ENCODE measurements around the gene SLC22A2.

The SLC22A2 gene

GRCh38 chr6:160261991-160262680 is 3.5 kb upstream of the SLC22A2 start:
- no peaks in the 10 kb centered on the region for H3K36me3 ChIP-seq (ENCODE audit: control insufficient read depth in 2 of 2, insufficient read depth in 2 of 2, low read length in 2 of 2)
- no peak overlapping the region for H3K27ac ChIP-seq (ENCODE audit: low read length)
- no peak overlapping the region for H3K9ac ChIP-seq (ENCODE audit: low read length in 2 of 2)
- peaks cover 31% of the 10 kb centered on the region for H3K4me1 ChIP-seq (ENCODE audit: control insufficient read depth, insufficient read depth, low read length)
- H3K27me3 ChIP-seq (ENCODE audit: control insufficient read depth in 1 of 2, insufficient read depth in 2 of 2, low read length in 2 of 2): no peaks in the 10 kb centered on the region
- no peak overlapping the region for H3K4me3 ChIP-seq (ENCODE audit: low read length in 2 of 2)
- H3K9me3 ChIP-seq (ENCODE audit: control insufficient read depth in 2 of 2, low read length in 2 of 2): no peaks in the 10 kb centered on the region

GRCh38 chr6:160260803-160261450 is 2.3 kb upstream of the SLC22A2 start:
- no peak overlapping the region for H3K4me3 ChIP-seq (ENCODE audit: low read length in 2 of 2)
- no peak overlapping the region for H3K27ac ChIP-seq (ENCODE audit: low read length)
- no peaks in the 10 kb centered on the region for H3K9me3 ChIP-seq (ENCODE audit: control insufficient read depth in 2 of 2, low read length in 2 of 2)
- H3K27me3 ChIP-seq (ENCODE audit: control insufficient read depth in 1 of 2, insufficient read depth in 2 of 2, low read length in 2 of 2): no peaks in the 10 kb centered on the region
- no peak overlapping the region for H3K9ac ChIP-seq (ENCODE audit: low read length in 2 of 2)
- peaks cover 31% of the 10 kb centered on the region for H3K4me1 ChIP-seq (ENCODE audit: control insufficient read depth, insufficient read depth, low read length)
- no peaks in the 10 kb centered on the region for H3K36me3 ChIP-seq (ENCODE audit: control insufficient read depth in 2 of 2, insufficient read depth in 2 of 2, low read length in 2 of 2)

GRCh38 chr6:160260367-160260766 is 1.7 kb upstream of the SLC22A2 start:
- Histone ChIP-seq H3K27me3 (ENCODE audit: control insufficient read depth in 1 of 2, insufficient read depth in 2 of 2, low read length in 2 of 2) (no peaks in the 10 kb centered on the region), H3K4me1 (ENCODE audit: control insufficient read depth, insufficient read depth, low read length) (peaks cover 28% of the 10 kb centered on the region), H3K4me3 (ENCODE audit: low read length in 2 of 2) (no peak overlapping the region), H3K36me3 (ENCODE audit: control insufficient read depth in 2 of 2, insufficient read depth in 2 of 2, low read length in 2 of 2) (no peaks in the 10 kb centered on the region), H3K9me3 (ENCODE audit: control insufficient read depth in 2 of 2, low read length in 2 of 2) (no peaks in the 10 kb centered on the region), H3K27ac (ENCODE audit: low read length) (peak overlapping the region; percentile 91), H3K9ac (ENCODE audit: low read length in 2 of 2) (no peak overlapping the region)

GRCh38 chr6:160259598-160259997 is 977 bp upstream of the SLC22A2 start:
- H3K4me3 ChIP-seq (ENCODE audit: low read length in 2 of 2): peak overlapping the region in 1 of 2 donors; percentile 35
- H3K36me3 ChIP-seq (ENCODE audit: control insufficient read depth in 2 of 2, insufficient read depth in 2 of 2, low read length in 2 of 2): no peaks in the 10 kb centered on the region
- H3K27ac ChIP-seq (ENCODE audit: low read length): peak overlapping the region; percentile 91
- H3K27me3 ChIP-seq (ENCODE audit: control insufficient read depth in 1 of 2, insufficient read depth in 2 of 2, low read length in 2 of 2): no peaks in the 10 kb centered on the region
- peak overlapping the region; percentile 33 to 58 for H3K9ac ChIP-seq (ENCODE audit: low read length in 2 of 2)
- H3K9me3 ChIP-seq (ENCODE audit: control insufficient read depth in 2 of 2, low read length in 2 of 2): no peaks in the 10 kb centered on the region
- H3K4me1 ChIP-seq (ENCODE audit: control insufficient read depth, insufficient read depth, low read length): peaks cover 28% of the 10 kb centered on the region

GRCh38 chr6:160259143-160259425 is 463 bp upstream of the SLC22A2 start:
- Histone ChIP-seq H3K36me3 (ENCODE audit: control insufficient read depth in 2 of 2, insufficient read depth in 2 of 2, low read length in 2 of 2) (no peaks in the 10 kb centered on the region), H3K4me1 (ENCODE audit: control insufficient read depth, insufficient read depth, low read length) (peaks cover 28% of the 10 kb centered on the region), H3K9ac (ENCODE audit: low read length in 2 of 2) (peak overlapping the region; percentile 33 to 58), H3K27me3 (ENCODE audit: control insufficient read depth in 1 of 2, insufficient read depth in 2 of 2, low read length in 2 of 2) (no peaks in the 10 kb centered on the region), H3K9me3 (ENCODE audit: control insufficient read depth in 2 of 2, low read length in 2 of 2) (no peaks in the 10 kb centered on the region), H3K27ac (ENCODE audit: low read length) (peak overlapping the region; percentile 91), H3K4me3 (ENCODE audit: low read length in 2 of 2) (no peak overlapping the region)

- H3K4me1 ChIP-seq (ENCODE audit: control insufficient read depth, insufficient read depth, low read length): peaks cover 28% of the 10 kb centered on the region
- H3K36me3 ChIP-seq (ENCODE audit: control insufficient read depth in 2 of 2, insufficient read depth in 2 of 2, low read length in 2 of 2): no peaks in the 10 kb centered on the region
- no peak overlapping the region for H3K9ac ChIP-seq (ENCODE audit: low read length in 2 of 2)
- no peak overlapping the region for H3K4me3 ChIP-seq (ENCODE audit: low read length in 2 of 2)
- H3K9me3 ChIP-seq (ENCODE audit: control insufficient read depth in 2 of 2, low read length in 2 of 2): no peaks in the 10 kb centered on the region
- H3K27ac ChIP-seq (ENCODE audit: low read length): no peak overlapping the region
- H3K27me3 ChIP-seq (ENCODE audit: control insufficient read depth in 1 of 2, insufficient read depth in 2 of 2, low read length in 2 of 2): no peaks in the 10 kb centered on the region
Measured at GRCh38 chr6:160256445-160256844, 2.2 kb downstream of the SLC22A2 start.

GRCh38 chr6:160254467-160255312 is 3.9 kb downstream of the SLC22A2 start:
- Histone ChIP-seq H3K4me3 (ENCODE audit: low read length in 2 of 2) (no peak overlapping the region), H3K9ac (ENCODE audit: low read length in 2 of 2) (no peak overlapping the region), H3K27ac (ENCODE audit: low read length) (no peak overlapping the region), H3K27me3 (ENCODE audit: control insufficient read depth in 1 of 2, insufficient read depth in 2 of 2, low read length in 2 of 2) (no peaks in the 10 kb centered on the region), H3K9me3 (ENCODE audit: control insufficient read depth in 2 of 2, low read length in 2 of 2) (no peaks in the 10 kb centered on the region), H3K36me3 (ENCODE audit: control insufficient read depth in 2 of 2, insufficient read depth in 2 of 2, low read length in 2 of 2) (no peaks in the 10 kb centered on the region), H3K4me1 (ENCODE audit: control insufficient read depth, insufficient read depth, low read length) (peaks cover 23% of the 10 kb centered on the region)

- Histone ChIP-seq H3K4me3 (ENCODE audit: low read length in 2 of 2) (no peak overlapping the region), H3K36me3 (ENCODE audit: control insufficient read depth in 2 of 2, insufficient read depth in 2 of 2, low read length in 2 of 2) (no peaks in the 10 kb centered on the region), H3K4me1 (ENCODE audit: control insufficient read depth, insufficient read depth, low read length) (peaks cover 13% of the 10 kb centered on the region), H3K27ac (ENCODE audit: low read length) (no peak overlapping the region), H3K9me3 (ENCODE audit: control insufficient read depth in 2 of 2, low read length in 2 of 2) (no peaks in the 10 kb centered on the region), H3K27me3 (ENCODE audit: control insufficient read depth in 1 of 2, insufficient read depth in 2 of 2, low read length in 2 of 2) (no peaks in the 10 kb centered on the region), H3K9ac (ENCODE audit: low read length in 2 of 2) (no peak overlapping the region)
Measured at GRCh38 chr6:160253714-160254113, 4.9 kb downstream of the SLC22A2 start.

- Histone ChIP-seq H3K9me3 (ENCODE audit: control insufficient read depth in 2 of 2, low read length in 2 of 2) (no peaks in the 10 kb centered on the region), H3K4me1 (ENCODE audit: control insufficient read depth, insufficient read depth, low read length) (peaks cover 9% of the 10 kb centered on the region), H3K27ac (ENCODE audit: low read length) (no peak overlapping the region), H3K36me3 (ENCODE audit: control insufficient read depth in 2 of 2, insufficient read depth in 2 of 2, low read length in 2 of 2) (no peaks in the 10 kb centered on the region), H3K9ac (ENCODE audit: low read length in 2 of 2) (no peak overlapping the region), H3K4me3 (ENCODE audit: low read length in 2 of 2) (no peak overlapping the region), H3K27me3 (ENCODE audit: control insufficient read depth in 1 of 2, insufficient read depth in 2 of 2, low read length in 2 of 2) (no peaks in the 10 kb centered on the region)
Measured at GRCh38 chr6:160253292-160253691, 5.3 kb downstream of the SLC22A2 start.

- Histone ChIP-seq H3K9ac (ENCODE audit: low read length in 2 of 2) (no peak overlapping the region), H3K9me3 (ENCODE audit: control insufficient read depth in 2 of 2, low read length in 2 of 2) (no peaks in the 10 kb centered on the region), H3K27ac (ENCODE audit: low read length) (no peak overlapping the region), H3K4me1 (ENCODE audit: control insufficient read depth, insufficient read depth, low read length) (no peaks in the 10 kb centered on the region), H3K27me3 (ENCODE audit: control insufficient read depth in 1 of 2, insufficient read depth in 2 of 2, low read length in 2 of 2) (no peaks in the 10 kb centered on the region), H3K36me3 (ENCODE audit: control insufficient read depth in 2 of 2, insufficient read depth in 2 of 2, low read length in 2 of 2) (no peaks in the 10 kb centered on the region), H3K4me3 (ENCODE audit: low read length in 2 of 2) (no peak overlapping the region)
Measured at GRCh38 chr6:160252073-160252813, 6.4 kb downstream of the SLC22A2 start.
